ENCODE measurements around the gene MICAL2.

- TF ChIP-seq CTCF (IDR thresholded peaks at IDR 0.05; ENCODE audit: extremely low read depth in 1 of 2, insufficient read depth in 1 of 2, low read depth in 1 of 2, low read length in 2 of 2) (no peak), EZH2 (IDR thresholded peaks at IDR 0.05; ENCODE audit: borderline replicate concordance, low read depth, low read length, severe bottlenecking) (no peak), POLR2A (IDR thresholded peaks at IDR 0.05; ENCODE audit: low read depth, low read length) (no peak), POLR2AphosphoS5 (IDR thresholded peaks at IDR 0.05; ENCODE audit: insufficient read depth, low read depth, low read length) (no peak), JUN (IDR thresholded peaks at IDR 0.05; ENCODE audit: borderline replicate concordance, insufficient read depth, insufficient read length, low read depth) (no peak), MYC (IDR thresholded peaks at IDR 0.05; ENCODE audit: low read depth, low read length) (no peak)
Observed at GRCh38 chr11:12199231-12199948, 89.0 kb downstream of the MICAL2 start.

All from endothelial cell of umbilical vein (primary cell).